GM18526 (cell line): ENCODE data around the gene DOCK11.

Experiments
- POLR2A ChIP-seq: IDR thresholded peaks from 3 replicates; pipeline ENCODE4 v1.6.1; 2011; ENCODE audit not compliant: insufficient read length; ENCODE audit errors: extremely low read depth

Gene DOCK11

GRCh38 chrX:118627084-118627758, 131.6 kb downstream of the DOCK11 start:
- TF ChIP-seq POLR2A = no peak

- no peak for TF ChIP-seq POLR2A
Measured at GRCh38 chrX:118630848-118631247, 135.2 kb downstream of the DOCK11 start.

GRCh38 chrX:118631586-118631985, 136.0 kb downstream of the DOCK11 start:
- no peak for TF ChIP-seq POLR2A

- no peak for TF ChIP-seq POLR2A
Measured at GRCh38 chrX:118632862-118633261, 137.2 kb downstream of the DOCK11 start.

GRCh38 chrX:118633530-118633929, 137.9 kb downstream of the DOCK11 start:
- no peak for TF ChIP-seq POLR2A

GRCh38 chrX:118634336-118634735, 138.7 kb downstream of the DOCK11 start:
- no peak for TF ChIP-seq POLR2A

- no peak for TF ChIP-seq POLR2A
Measured at GRCh38 chrX:118637997-118638396, 142.4 kb downstream of the DOCK11 start.

- TF ChIP-seq POLR2A = no peak
Measured at GRCh38 chrX:118644378-118644777, 148.8 kb downstream of the DOCK11 start.

GRCh38 chrX:118652717-118653116, 157.1 kb downstream of the DOCK11 start:
- no peak for TF ChIP-seq POLR2A

GRCh38 chrX:118654331-118654730, 158.7 kb downstream of the DOCK11 start:
- no peak for TF ChIP-seq POLR2A

- no peak for TF ChIP-seq POLR2A
Measured at GRCh38 chrX:118655561-118656246, 160.1 kb downstream of the DOCK11 start.

GRCh38 chrX:118657413-118657812, 161.8 kb downstream of the DOCK11 start:
- TF ChIP-seq POLR2A = no peak

- TF ChIP-seq POLR2A = no peak
Measured at GRCh38 chrX:118660085-118660484, 164.5 kb downstream of the DOCK11 start.

- TF ChIP-seq POLR2A = no peak
Measured at GRCh38 chrX:118665204-118665603, 169.6 kb downstream of the DOCK11 start.

GRCh38 chrX:118666521-118666920, 170.9 kb downstream of the DOCK11 start:
- TF ChIP-seq POLR2A = no peak

GRCh38 chrX:118669435-118669834, 173.8 kb downstream of the DOCK11 start:
- no peak for TF ChIP-seq POLR2A
